ENCODE measurements around the gene BANF1. TPM values are rescaled to one million over a fixed set of nuclear protein-coding genes. Genes with fewer than 3 reads are reported as not detected.
A peak's percentile ranks its signal among the peaks of the same experiment; 100 is the strongest.

The BANF1 gene
- total and polyA plus RNA-seq, 9 of the 15 experiments (the other 6 are each of a cell fraction or from before 2014, with no cell fraction given), result 108 to 651 (median 263) TPM

GRCh38 chr11:66051371-66051765 is 49.1 kb downstream of the BANF1 start:
- TF ChIP-seq FOXA1 (IDR thresholded peaks at IDR 0.05; ENCODE audit: borderline replicate concordance), result no peak
- peak; percentile 47 for TF ChIP-seq CHD1 (IDR thresholded peaks at IDR 0.05; ENCODE audit: low read length)
- no peak for TF ChIP-seq ERF (CRISPR knock-in tag; IDR thresholded peaks at IDR 0.05)
- no peak for TF ChIP-seq HNRNPK (IDR thresholded peaks at IDR 0.05; ENCODE audit: low read depth, low read length, poor library complexity, severe bottlenecking)
- TF ChIP-seq KDM5B (IDR thresholded peaks at IDR 0.05; ENCODE audit: insufficient replicate concordance, low read depth, low read length), result no peak
- peak; percentile 28; the same call in 1 of the 2 replicates for TF ChIP-seq SMARCA4 (IDR thresholded peaks at IDR 0.05)
- no peak for TF ChIP-seq TEAD2 (tag; IDR thresholded peaks at IDR 0.05)
- TF ChIP-seq ZNF23 (CRISPR knock-in tag; IDR thresholded peaks at IDR 0.05), result no peak
- no peak for TF ChIP-seq SMARCB1 (IDR thresholded peaks at IDR 0.05; ENCODE audit: insufficient read length, low read depth)
- TF ChIP-seq CREM (IDR thresholded peaks at IDR 0.05; ENCODE audit: low read depth), result no peak
- no peak for TF ChIP-seq STAT5B (CRISPR knock-in tag; IDR thresholded peaks at IDR 0.05)
- Histone ChIP-seq H3K4me2 (ENCODE audit: insufficient read depth, low read length) (peak overlapping the region; percentile 93), H2AFZ (ENCODE audit: low read depth, low read length) (peak overlapping the region; percentile 87), H3K4me1 (replicated peaks in 1 of 2; ENCODE audit: control insufficient read depth in 2 of 2, insufficient read depth in 2 of 2, low read length in 2 of 2) (peaks cover 16 to 33% of the 10 kb centered on the region in 2 experiments), H3K9me3 (replicated peaks; ENCODE audit: control insufficient read depth, insufficient read depth, low read depth, low read length) (no peaks in the 10 kb centered on the region), H4K20me1 (replicated peaks; ENCODE audit: control insufficient read depth, insufficient read depth, low read length) (no peaks in the 10 kb centered on the region), H3K4me3 (peak overlapping the region; percentile 89), H3K27me3 (ENCODE audit: control insufficient read depth in 2 of 2, insufficient read depth in 2 of 2, low read length in 2 of 2) (no peaks in the 10 kb centered on the region), H3K27ac (ENCODE audit: extremely low read depth, low read depth, low read length) (peak overlapping the region; percentile 85), H3K9me1 (ENCODE audit: control insufficient read depth, insufficient read depth, low read length) (no peaks in the 10 kb centered on the region), H3K79me2 (ENCODE audit: control insufficient read depth, insufficient read depth, low read length) (peaks cover 31% of the 10 kb centered on the region), H3K9ac (ENCODE audit: insufficient read depth in 1 of 2, low read depth in 2 of 2, low read length in 2 of 2) (peak overlapping the region; percentile 98), H3K36me3 (ENCODE audit: control insufficient read depth, insufficient read depth, low read length) (peaks cover 36% of the 10 kb centered on the region)
- FAIRE-seq, result no peak
- BruUV-seq (replicated peaks), result TSS peak; percentile 97
- no peak for ATAC-seq
- CTCF ChIA-PET (ENCODE audit: low intra/inter-chr PET ratio), result no interaction called here
- in situ Hi-C loops (cut with MboI) (no loop called here), intact Hi-C loops (cut with micrococcal nuclease) (no loop called here)
- POLR2A ChIA-PET, result interaction anchor here (0.6 to 4.8 kb wide), 9 partner anchors 8 to 428 kb away, joined by 3 to 32 read pairs (median 4); partner anchors contain the start of genes CATSPER1 and MUS81
- DNase-seq (ENCODE audit: extremely low read depth in 1 of 4, low spot score in 3 of 4), result no peak
- 7% methylated on average over 11 of the region's 12 CpGs for WGBS (ENCODE audit: insufficient coverage, low coverage, missing lambda C conversion rate)
